SKM-1 treated with dmso at 0.1 percent for 144 hours (cell line): ENCODE data around the gene OSBPL3.
A peak's percentile ranks its signal among the peaks of the same experiment; 100 is the strongest.

Experiments used
- DNase-seq: peaks from one replicate; lab custom pipeline; 2025; ENCODE audit not compliant: unreplicated experiment; lab: John Stamatoyannopoulos, UW

The OSBPL3 gene

GRCh38 chr7:24769851-24770250 is 210.1 kb downstream of the OSBPL3 start:
- DNase-seq = no peak

- no peak for DNase-seq
Measured at GRCh38 chr7:24769014-24769830, 210.8 kb downstream of the OSBPL3 start.

- no peak for DNase-seq
Measured at GRCh38 chr7:24767878-24768569, 212.0 kb downstream of the OSBPL3 start.

GRCh38 chr7:24764972-24765744 is 214.8 kb downstream of the OSBPL3 start:
- DNase-seq = no peak

- no peak for DNase-seq
Measured at GRCh38 chr7:24764011-24764410, 216.0 kb downstream of the OSBPL3 start.

- DNase-seq = no peak
Measured at GRCh38 chr7:24763303-24763901, 216.6 kb downstream of the OSBPL3 start.

- no peak for DNase-seq
Measured at GRCh38 chr7:24762771-24763170, 217.2 kb downstream of the OSBPL3 start.

GRCh38 chr7:24760968-24761367 is 219.0 kb downstream of the OSBPL3 start:
- no peak for DNase-seq

GRCh38 chr7:24757353-24758275 is 222.4 kb downstream of the OSBPL3 start, which contains the start of gene GSDME:
Gene GSDME, minus strand, starts transcription at chr7:24757464. Its CDS starts 7,690 bp downstream, at chr7:24749774.
- DNase-seq = peak; percentile 28

GRCh38 chr7:24756545-24757352 is 223.2 kb downstream of the OSBPL3 start:
- peak; percentile 47 for DNase-seq

- peak; percentile 83 for DNase-seq
Measured at GRCh38 chr7:24755541-24756407, 224.2 kb downstream of the OSBPL3 start.

GRCh38 chr7:24754906-24755506 is 225.0 kb downstream of the OSBPL3 start:
- DNase-seq = peak; percentile 33

GRCh38 chr7:24752073-24752800 is 227.7 kb downstream of the OSBPL3 start:
- DNase-seq = no peak

GRCh38 chr7:24751484-24751883 is 228.5 kb downstream of the OSBPL3 start:
- no peak for DNase-seq

GRCh38 chr7:24750441-24751055 is 229.4 kb downstream of the OSBPL3 start:
- no peak for DNase-seq

- DNase-seq = no peak
Measured at GRCh38 chr7:24748521-24748920, 231.5 kb downstream of the OSBPL3 start.
